GM23248 (cell line): Measurements from ENCODE around the gene CTSK.

ENCODE experiments used
- EZH2 ChIP-seq: fragments of 200-600 bp; sonication (generic); IDR thresholded peaks from 2 replicates; pipeline ENCODE4 v1.6.1; 2018; ENCODE audit warnings: antibody characterized with exemption, mild to moderate bottlenecking; ENCODE audit not compliant: insufficient read depth, poor library complexity, severe bottlenecking
- EZH2phosphoT487 ChIP-seq: fragments of 200-600 bp; sonication (generic); IDR thresholded peaks from 2 replicates; pipeline ENCODE4 v1.6.1; 2018; ENCODE audit warnings: antibody characterized with exemption, moderate library complexity, mild to moderate bottlenecking, low read depth; ENCODE audit not compliant: insufficient read depth

DNA sequence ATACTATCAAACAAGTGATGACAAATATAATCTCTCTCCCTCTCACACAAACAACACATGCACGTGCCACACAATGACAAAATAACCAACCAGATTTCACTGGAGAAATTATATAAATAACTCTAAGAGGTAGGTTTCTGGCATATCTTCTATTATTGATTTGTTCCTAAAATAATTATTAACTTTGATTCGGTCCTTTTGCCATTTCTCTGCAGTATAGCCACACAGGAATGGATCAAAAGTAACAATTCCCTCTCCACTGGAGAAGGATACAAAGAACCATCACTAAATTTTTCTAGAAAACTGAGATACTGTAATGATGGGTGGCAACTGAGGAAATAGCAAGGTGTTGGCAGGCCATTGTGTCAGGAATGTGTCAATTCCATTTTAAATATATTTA is 34.9 kb upstream of the CTSK start:
- TF ChIP-seq EZH2phosphoT487 = no peak
- no peak for TF ChIP-seq EZH2
